Motor neuron (in vitro differentiated cells): ENCODE data around the gene TMEM100. TPM values are rescaled to one million over a fixed set of nuclear protein-coding genes. Genes with fewer than 3 reads are reported as not detected.

Experiments
- ATAC-seq, 8 experiments: fragments of 200-7000 bp; cut with Tn5 transposase; replicated peaks in 6 of 8; 2 replicates each; pipeline ENCODE4 v1.8.0; 2021; ENCODE audit warnings: mild to moderate bottlenecking in 8 of 8, moderate library complexity in 8 of 8
- H3K27ac ChIP-seq, 2 donors: fragments of 250-450 bp; sonication (Bioruptor Pico); 2 replicates each; pipeline ENCODE4 v1.9.0; 2021; ENCODE audit warnings: antibody characterized with exemption in 2 of 2, mild to moderate bottlenecking in 2 of 2, moderate library complexity in 1 of 2
- H3K4me1 ChIP-seq, 2 donors: fragments of 250-450 bp; sonication (Bioruptor Pico); replicated peaks in 1 of 2; 2 replicates each; pipeline ENCODE4 v1.6.1; 2021; ENCODE audit warnings: antibody characterized with exemption in 2 of 2, mild to moderate bottlenecking in 2 of 2, moderate library complexity in 1 of 2
- H3K4me3 ChIP-seq, 5 donors: fragments of 250-450 bp; sonication (Bioruptor Pico); 2 replicates each; pipeline ENCODE4 v1.9.0; 2021; ENCODE audit warnings: antibody characterized with exemption in 5 of 5, mild to moderate bottlenecking in 5 of 5, moderate library complexity in 4 of 5
- WGBS, 10 experiments: fragments of 450-650 bp; shearing (Covaris generic); methylation state at CpG; one replicate each; pipeline ENCODE4 v1.0.0; 2022; 5-methylcytosine and 5-hydroxymethylcytosine counted together
- in situ Hi-C, 9 experiments: fragments of 400-800 bp; cut with MboI; loops; one replicate each; pipeline ENCODE4 v1.15.0; 2021; ENCODE audit warnings: low sequenced_read_pairs in 9 of 9, low pct_unique_long_range_greater_than_20kb in 2 of 9; ENCODE audit not compliant: unreplicated experiment in 9 of 9
- total RNA-seq, 8 experiments: library from RNA; unstranded; fragments of 300-600 nt; gene quantifications; 2 replicates each; pipeline versions ENCODE4 v1.2.3 to v1.2.4, GENCODE V29; 2022

Gene TMEM100
- total RNA-seq, 8 experiments from 2014 or later: 0.09 to 40.5 (median 6.1) TPM

DNA sequence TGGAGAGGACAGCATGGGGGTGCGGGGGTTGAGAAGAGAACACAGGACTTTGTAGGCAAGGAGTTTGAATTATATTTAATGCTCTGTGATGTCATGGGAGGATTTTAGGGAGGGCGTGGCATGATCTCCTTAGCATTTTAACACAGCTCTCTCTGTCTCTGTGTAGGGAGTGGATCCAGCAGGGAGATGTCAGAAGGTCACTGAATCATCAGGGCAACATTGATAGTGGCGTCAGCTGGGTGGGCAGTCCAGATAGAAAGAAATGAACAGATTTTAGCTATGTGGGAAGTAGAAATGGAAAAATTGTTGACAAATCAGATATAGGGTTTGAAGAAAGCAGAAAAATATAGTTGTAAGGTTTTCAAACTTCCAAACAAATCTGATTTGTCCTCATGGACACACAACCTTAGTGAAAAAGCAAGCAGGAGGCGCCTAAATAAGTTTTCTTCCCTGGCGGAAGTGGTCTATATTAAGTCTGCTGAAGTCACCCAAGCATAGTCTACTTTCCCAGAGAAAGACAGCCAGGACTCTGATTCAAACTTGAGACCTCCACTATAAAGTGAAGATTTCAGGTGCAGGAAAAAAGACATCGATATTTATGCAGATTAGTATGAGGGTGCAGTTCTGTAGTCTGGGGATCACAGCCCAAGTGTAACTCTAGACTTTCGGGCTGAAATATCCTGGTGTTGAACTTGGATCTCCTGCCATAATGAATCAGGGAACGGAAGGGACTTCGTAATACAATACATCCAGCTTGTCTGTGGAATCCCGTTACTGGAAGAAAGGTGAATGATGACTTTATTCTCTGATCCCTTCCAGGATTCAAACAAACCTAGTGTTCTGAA, 18.1 kb upstream of the TMEM100 start:
- no peaks in the 10 kb centered on the region for H3K4me1 ChIP-seq
- peak in 3 of 8 experiments; percentile 62 to 96 (median 93) for ATAC-seq
- in situ Hi-C loops: no loop called here
- no peak overlapping the region for H3K27ac ChIP-seq
- 26 to 100% (median 79%) methylated on average over 2 to 9 of the region's 10 CpGs for WGBS, 10 experiments
- H3K4me3 ChIP-seq: no peak overlapping the region

DNA sequence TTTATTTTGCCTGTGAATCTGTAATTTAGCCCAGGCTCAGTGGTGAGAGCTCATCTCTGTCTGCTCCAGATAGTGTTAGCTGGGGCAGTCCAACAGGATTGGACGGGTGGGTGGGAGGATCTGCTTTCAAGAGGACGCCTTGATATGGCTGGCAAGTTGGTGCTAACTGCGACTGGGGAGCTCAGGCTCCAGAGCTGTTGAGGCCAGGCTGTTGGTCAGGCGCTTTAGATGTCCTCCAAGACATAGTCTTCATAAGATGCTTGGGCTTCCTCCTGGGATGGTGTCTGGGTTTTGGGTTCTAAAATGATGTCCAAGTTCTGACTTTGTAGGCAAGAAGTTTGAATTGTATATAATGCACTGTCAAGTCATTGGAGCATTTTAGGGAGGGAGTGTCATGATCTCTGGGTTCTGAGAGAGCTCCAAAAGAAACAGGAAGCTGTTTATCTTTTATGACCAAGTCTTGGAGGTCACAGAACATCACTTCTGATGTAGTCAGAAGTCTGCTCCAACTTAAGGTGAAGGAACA, 15.4 kb upstream of the TMEM100 start:
- 35 to 92% (median 87%) methylated on average over 2 to 3 of the region's 4 CpGs; no CpG with 5 or more reads in 6 of the 10 experiments for WGBS, 10 experiments
- no peak overlapping the region for H3K4me3 ChIP-seq
- no peak overlapping the region for H3K27ac ChIP-seq
- peaks cover 9% of the 10 kb centered on the region in 2 donors for H3K4me1 ChIP-seq
- no peak for ATAC-seq
- in situ Hi-C loops: no loop called here

DNA sequence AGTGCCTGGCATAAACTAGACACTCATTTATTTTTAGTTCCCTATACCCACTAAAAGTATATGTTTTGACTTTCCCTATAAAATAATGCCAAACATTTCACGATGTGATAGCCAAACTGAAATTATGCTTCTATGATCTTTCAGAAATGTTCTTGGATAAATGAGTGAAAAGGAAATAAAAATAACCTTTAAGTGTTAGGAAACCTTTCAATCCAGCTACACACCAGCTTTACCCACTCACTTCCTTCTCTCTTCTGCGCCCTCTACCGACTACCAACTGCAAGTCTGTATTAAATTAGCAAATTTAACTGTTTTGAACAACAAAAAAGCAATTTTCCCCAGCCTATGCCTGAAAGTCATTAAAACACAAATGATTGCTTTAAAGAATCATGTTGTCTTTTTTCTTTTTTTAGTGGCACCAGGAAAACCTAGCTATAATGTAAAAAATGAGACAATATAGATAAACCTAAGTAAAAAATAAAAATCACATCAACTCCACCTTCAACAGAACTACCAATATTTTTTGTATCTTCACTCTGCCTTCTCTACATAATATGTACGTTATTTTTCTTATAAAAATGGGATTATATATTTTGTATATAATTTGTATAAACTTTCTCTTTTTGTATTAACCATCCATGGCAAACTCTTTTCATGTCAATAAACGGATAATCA, 13.2 kb upstream of the TMEM100 start:
- in situ Hi-C loops: no loop called here
- no peak overlapping the region for H3K4me3 ChIP-seq
- 20 to 54% (median 33%) methylated on average over 2 to 5 of the region's 5 CpGs for WGBS, 10 experiments
- ATAC-seq: no peak
- no peak overlapping the region for H3K27ac ChIP-seq
- H3K4me1 ChIP-seq: peaks cover 23 to 24% of the 10 kb centered on the region in 2 donors

DNA sequence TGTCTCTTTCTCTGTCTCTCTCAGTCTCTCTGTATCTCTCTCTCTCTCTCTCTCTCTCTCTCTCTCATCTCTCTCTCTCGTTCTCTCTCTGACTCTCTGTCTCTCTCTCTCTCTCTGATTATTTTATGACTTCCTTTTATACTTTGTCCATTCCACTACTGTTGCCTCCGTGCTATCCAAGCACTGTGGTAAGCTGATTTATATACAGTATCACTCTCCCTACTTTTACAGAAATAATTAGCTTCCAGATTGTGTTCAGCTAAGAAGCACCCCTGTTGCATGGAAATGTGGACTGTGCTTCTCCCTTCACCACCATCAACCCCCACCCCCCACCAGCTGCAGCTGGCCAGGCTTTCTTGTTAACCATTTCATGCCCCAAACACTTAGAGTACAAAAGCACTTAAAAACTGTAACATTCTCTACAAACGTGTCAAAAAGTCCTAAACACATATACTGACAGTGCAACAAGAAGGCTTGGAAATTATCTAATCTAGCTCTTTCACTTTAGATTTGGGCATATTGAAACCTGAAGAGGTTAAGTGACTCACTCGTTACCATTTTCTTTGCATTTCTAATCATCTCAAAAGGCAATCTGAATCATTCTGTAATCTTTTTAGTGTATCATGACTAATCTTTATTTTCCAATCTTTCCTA, 11.6 kb upstream of the TMEM100 start:
- in situ Hi-C loops: no loop called here
- H3K4me3 ChIP-seq: no peak overlapping the region
- H3K4me1 ChIP-seq: peaks cover 23 to 24% of the 10 kb centered on the region in 2 donors
- H3K27ac ChIP-seq: no peak overlapping the region
- WGBS, 10 experiments: 11 to 48% (median 21%) methylated on average over 2 to 4 of the region's 4 CpGs
- ATAC-seq: peak in 5 of 8 experiments; percentile 1 to 51 (median 33)

DNA sequence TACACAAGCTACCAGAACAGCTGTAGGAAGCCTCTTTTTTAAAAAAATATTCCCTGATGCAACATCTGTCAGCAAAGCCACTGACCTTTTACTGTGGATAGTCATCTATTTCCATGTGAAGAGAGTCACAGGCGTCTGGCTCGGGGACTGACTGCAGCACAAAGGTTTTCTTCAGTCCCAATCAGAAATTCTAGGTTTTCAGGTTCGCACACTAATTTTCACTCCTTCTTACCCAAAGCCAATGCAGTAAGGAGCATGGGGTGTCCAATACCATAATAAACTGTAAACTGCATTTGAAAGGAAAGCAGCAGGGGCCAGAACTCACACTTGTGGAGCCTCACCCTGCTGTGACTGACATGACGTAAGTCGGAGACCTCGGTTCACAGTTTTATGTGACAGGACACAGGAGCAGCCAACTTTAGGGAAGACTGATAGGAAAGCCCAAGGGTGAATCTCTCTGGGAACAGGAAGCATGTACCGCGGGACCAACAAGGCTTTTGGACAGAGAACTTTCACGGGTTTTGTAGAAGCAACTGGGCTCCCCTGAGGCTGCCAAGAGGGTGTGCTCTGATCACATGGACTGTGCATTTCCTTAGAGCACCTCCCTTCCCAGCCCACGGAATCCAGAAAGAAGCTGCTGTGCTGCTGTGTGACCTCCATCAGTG, 9.1 kb upstream of the TMEM100 start:
- H3K27ac ChIP-seq: no peak overlapping the region
- ATAC-seq: peak; percentile 63 to 93 (median 85)
- H3K4me1 ChIP-seq: peaks cover 23 to 24% of the 10 kb centered on the region in 2 donors
- WGBS, 10 experiments: 0 to 50% (median 13%) methylated on average over 1 to 9 of the region's 10 CpGs
- H3K4me3 ChIP-seq: peak overlapping the region in 1 of 5 donors; percentile 8
- in situ Hi-C loops: no loop called here

DNA sequence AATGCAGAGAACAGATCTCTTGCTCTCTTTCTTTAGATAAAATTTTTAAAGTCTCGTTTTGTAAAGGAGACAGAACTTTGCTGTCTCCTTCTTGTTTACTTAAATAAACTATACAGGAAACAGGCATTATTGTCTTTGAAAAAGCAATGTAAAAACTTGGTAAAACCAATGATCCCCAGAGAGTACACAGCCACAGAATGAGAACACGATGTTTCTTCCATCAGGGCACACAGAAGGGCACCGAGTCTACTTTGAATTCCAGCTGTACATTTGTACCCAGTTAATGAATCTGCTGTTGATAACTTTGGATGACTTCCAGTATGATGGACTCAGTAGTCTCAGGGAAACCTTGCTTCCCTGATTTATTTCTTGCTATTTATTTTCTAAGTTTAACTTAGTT, 8.1 kb upstream of the TMEM100 start:
- no peak for ATAC-seq
- H3K4me3 ChIP-seq: no peak overlapping the region
- in situ Hi-C loops: no loop called here
- H3K27ac ChIP-seq: no peak overlapping the region
- 0 to 100% (median 53%) methylated on average over 1 to 3 of the region's 3 CpGs for WGBS, 10 experiments
- H3K4me1 ChIP-seq: peaks cover 23 to 24% of the 10 kb centered on the region in 2 donors

DNA sequence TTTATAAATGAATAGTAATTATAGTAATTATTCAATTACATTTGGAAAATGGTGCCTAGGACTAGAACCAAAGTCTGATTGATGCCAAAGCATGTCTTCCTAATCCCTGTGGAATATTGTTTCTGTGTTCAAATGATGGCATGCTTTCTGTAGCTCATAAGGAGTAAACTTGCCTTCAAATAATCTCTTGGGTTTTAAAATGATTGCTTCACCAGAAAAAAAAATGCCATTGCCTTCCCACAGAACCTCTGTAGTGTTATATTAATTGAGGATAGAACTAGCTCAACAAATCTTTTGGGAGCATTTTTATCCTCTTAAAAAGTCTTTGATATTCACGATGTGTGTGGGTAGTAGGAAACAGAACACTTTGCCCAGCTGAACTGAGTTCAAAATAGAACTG, 7.7 kb upstream of the TMEM100 start:
- no peak for ATAC-seq
- no peak overlapping the region for H3K4me3 ChIP-seq
- in situ Hi-C loops: no loop called here
- 0 to 100% (median 17%) methylated on average over 1 of the region's 1 CpG; no CpG with 5 or more reads in 3 of the 10 experiments for WGBS, 10 experiments
- H3K4me1 ChIP-seq: peaks cover 23 to 24% of the 10 kb centered on the region in 2 donors
- no peak overlapping the region for H3K27ac ChIP-seq

DNA sequence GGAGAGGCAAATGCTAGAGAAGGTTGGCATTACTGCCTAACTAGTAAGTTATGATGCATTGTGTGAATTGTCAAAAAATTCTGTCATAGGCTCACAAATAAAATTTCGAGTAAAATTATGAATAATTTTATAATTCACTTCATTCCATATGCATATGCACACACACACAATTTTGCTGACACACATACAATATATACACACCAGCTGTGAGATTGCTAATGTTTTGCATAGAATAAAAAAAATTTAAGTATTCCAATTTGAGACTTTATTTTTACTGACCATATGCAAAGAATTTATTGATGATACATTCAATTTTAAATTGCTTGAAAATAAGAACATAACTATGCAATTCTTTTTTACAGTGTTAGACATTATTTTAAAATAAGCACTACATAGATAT, 6.8 kb upstream of the TMEM100 start:
- in situ Hi-C loops: no loop called here
- ATAC-seq: no peak
- Histone ChIP-seq H3K4me1 (peaks cover 25 to 32% of the 10 kb centered on the region in 2 donors), H3K4me3 (no peak overlapping the region), H3K27ac (no peak overlapping the region)
- 0 to 100% (median 63%) methylated on average over 1 of the region's 1 CpG; no CpG with 5 or more reads in 2 of the 10 experiments for WGBS, 10 experiments

DNA sequence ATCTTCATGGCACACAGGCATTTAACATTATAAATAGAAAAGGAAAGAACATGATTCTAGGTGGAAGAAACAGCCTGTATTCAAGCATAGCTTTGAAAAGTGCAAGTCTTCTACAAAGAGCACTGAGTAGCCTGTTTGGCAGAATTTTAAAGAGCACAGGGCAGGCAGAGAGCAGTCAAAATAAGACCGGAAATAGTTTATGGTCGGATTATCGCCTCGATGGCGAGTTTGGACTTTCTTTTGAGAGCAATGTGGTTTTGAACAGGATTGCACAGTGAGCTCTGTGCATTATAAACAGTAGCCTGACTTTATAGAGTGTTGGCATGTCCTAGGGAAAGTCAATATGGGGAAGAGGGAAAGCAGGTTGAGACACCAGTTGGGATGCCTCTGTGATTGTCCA, 6.2 kb upstream of the TMEM100 start:
- H3K4me1 ChIP-seq: peaks cover 18 to 26% of the 10 kb centered on the region in 2 donors
- H3K4me3 ChIP-seq: no peak overlapping the region
- in situ Hi-C loops: no loop called here
- 44 to 98% (median 90%) methylated on average over 3 to 5 of the region's 5 CpGs; no CpG with 5 or more reads in 4 of the 10 experiments for WGBS, 10 experiments
- H3K27ac ChIP-seq: no peak overlapping the region
- ATAC-seq: no peak

DNA sequence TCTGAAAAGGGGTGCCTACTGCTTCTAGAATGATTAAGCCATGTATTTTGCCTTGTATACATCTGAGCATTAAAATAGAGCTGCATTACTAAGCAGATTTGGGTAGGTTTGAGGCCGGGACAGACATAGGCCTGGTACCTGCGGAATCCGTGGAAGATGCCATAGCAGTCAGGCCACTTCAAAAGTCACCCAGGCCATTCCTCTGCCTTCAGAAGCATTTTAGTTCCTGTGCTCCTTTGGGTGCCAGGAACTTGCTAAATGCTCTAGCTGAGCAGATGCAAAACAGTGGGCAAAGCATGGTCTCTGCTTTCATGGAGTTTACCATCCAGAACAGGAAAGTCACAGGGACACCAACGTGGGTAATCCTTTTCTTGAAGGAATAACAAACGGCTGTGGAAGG, 5.7 kb upstream of the TMEM100 start:
- WGBS, 10 experiments: 29 to 97% (median 74%) methylated on average over 1 to 5 of the region's 5 CpGs; no CpG with 5 or more reads in 5 of the 10 experiments
- Histone ChIP-seq H3K4me3 (no peak overlapping the region), H3K4me1 (peaks cover 16 to 24% of the 10 kb centered on the region in 2 donors), H3K27ac (no peak overlapping the region)
- in situ Hi-C loops: no loop called here
- no peak for ATAC-seq

DNA sequence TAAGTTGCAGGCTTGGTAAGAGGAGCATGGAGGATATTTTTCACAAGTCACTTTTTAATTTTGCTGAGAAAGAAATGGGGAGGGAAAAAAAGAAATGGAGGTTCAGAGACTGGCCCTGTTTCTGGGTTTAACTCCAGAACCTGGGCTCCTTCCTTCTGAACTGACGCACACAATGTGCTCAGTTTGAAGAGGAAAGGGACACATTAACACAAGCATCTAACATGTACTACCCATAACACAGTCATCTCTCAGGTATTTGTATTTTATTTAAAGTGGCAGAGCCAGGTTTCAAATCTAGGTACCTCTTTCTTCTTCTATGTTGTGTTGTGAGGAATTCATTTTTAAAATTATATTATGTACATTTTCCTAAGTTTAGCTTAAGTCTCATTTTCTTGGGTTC, 5.3 kb upstream of the TMEM100 start:
- ATAC-seq: no peak
- H3K4me3 ChIP-seq: no peak overlapping the region
- 0 to 100% (median 75%) methylated on average over 1 of the region's 1 CpG; no CpG with 5 or more reads in 4 of the 10 experiments for WGBS, 10 experiments
- in situ Hi-C loops: no loop called here
- H3K27ac ChIP-seq: no peak overlapping the region
- peaks cover 19 to 24% of the 10 kb centered on the region in 2 donors for H3K4me1 ChIP-seq

DNA sequence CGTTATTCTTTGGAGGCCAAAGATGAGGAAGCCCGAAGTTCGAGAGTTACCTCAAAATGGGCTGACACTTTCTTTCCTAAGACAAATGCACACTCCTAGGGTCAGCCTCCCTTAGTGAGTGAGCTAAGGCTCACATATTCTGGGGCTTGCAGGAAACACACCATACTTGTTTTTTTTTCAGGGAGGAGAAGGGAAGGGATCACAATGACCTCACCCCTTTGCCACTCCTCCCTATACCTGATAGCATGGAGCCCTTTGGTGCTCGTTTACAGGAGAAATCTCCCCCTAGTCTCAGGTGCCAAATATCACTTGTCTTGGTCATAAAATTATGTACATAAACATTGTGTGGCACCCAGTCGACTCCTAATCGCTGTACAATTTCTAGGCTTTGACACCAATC, 4.6 kb upstream of the TMEM100 start:
- Histone ChIP-seq H3K4me3 (no peak overlapping the region), H3K4me1 (peaks cover 17 to 25% of the 10 kb centered on the region in 2 donors), H3K27ac (no peak overlapping the region)
- WGBS, 10 experiments: 49 to 100% (median 90%) methylated on average over 1 to 6 of the region's 6 CpGs; no CpG with 5 or more reads in 3 of the 10 experiments
- ATAC-seq: no peak
- in situ Hi-C loops: no loop called here
